Testis (tissue), 2 donors: ENCODE results near the gene CDC42EP4.

Experiments used
- CTCF ChIP-seq, 3 experiments: fragments of 450-650 bp in 2 of 3; fragments of 200-600 bp in 1 of 3; sonication (generic) in 1 of 3; IDR thresholded peaks; one replicate each; pipeline ENCODE4 v1.5.1; 2016 to 2019; ENCODE audit warnings: antibody characterized with exemption in 3 of 3, mild to moderate bottlenecking in 2 of 3, moderate library complexity in 1 of 3
- POLR2A ChIP-seq: fragments of 450-650 bp; IDR thresholded peaks from one replicate; pipeline ENCODE4 v1.6.1; 2017; ENCODE audit warnings: antibody characterized with exemption, mild to moderate bottlenecking, moderate library complexity

- no peak for TF ChIP-seq CTCF (IDR thresholded peaks at IDR 0.05)
- TF ChIP-seq POLR2A = no peak
Observed at GRCh38 chr17:73357318-73357717, 45.5 kb upstream of the CDC42EP4 start.
